ENCODE measurements around the gene ZBTB16. TPM values are rescaled to one million over a fixed set of nuclear protein-coding genes. Genes with fewer than 3 reads are reported as not detected.

Gene ZBTB16
- total and polyA plus RNA-seq, 2 donors (not counting 3 experiments of a cell fraction or from before 2014, with no cell fraction given), result 9.8 to 20.3 TPM

DNA sequence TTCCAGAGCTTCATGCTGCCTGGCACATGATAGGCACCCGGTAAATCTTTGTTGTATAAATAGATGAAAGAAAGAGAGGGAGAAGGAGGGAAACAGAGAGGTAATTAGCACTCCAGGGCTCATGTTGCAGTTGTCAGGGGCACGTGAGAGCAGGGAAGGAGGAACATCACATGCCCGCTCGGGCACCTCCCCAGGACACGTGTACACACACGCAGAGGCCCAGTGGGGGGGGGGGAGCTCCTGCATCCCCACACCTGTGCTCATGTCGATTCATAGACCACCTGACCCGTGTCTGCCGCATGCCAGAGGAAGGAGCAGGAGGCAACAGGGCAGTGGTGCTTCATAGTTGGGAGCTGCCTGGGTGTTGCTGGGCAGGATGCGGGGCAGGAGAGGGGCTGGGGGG lies 199.6 kb downstream of the ZBTB16 start:
- no peak for FAIRE-seq
- BruUV-seq (replicated peaks), result no TSS peak
- POLR2A ChIA-PET, result no interaction called here

More for the DNA sequence above, 199.6 kb downstream of the ZBTB16 start:
- no peak for DNase-seq (ENCODE audit: low read depth, low spot score)
- intact Hi-C loops (cut with micrococcal nuclease) (no loop called here), dilution Hi-C loops (cut with MboI; ENCODE audit: extremely low pct_ligation_motif_present, low sequenced_read_pairs) (loop anchor here (25.0 kb wide), 1 partner anchor 222 kb away; no protein-coding TSS in a partner anchor)
- no peak overlapping the region for H2AFZ ChIP-seq (ENCODE audit: low read depth, low read length)
- no peaks in the 10 kb centered on the region for H3K4me1 ChIP-seq (ENCODE audit: control insufficient read depth, extremely low read depth, insufficient read depth, low read length)
- H3K9me1 ChIP-seq (replicated peaks; ENCODE audit: control insufficient read depth, extremely low read depth, insufficient read depth, low read length), result no peaks in the 10 kb centered on the region
- H3K4me2 ChIP-seq (ENCODE audit: insufficient read depth, low read length), result no peak overlapping the region
- no peaks in the 10 kb centered on the region for H3K79me2 ChIP-seq (ENCODE audit: control insufficient read depth, insufficient read depth, low read length)
- no peak overlapping the region for H3K27ac ChIP-seq (ENCODE audit: insufficient read depth, low read depth, low read length)
- no peak overlapping the region for H3K4me3 ChIP-seq (replicated peaks in 1 of 3; ENCODE audit: insufficient read depth in 1 of 3, low read depth in 1 of 3, low read length in 3 of 3)
- H4K20me1 ChIP-seq (replicated peaks; ENCODE audit: control insufficient read depth, extremely low read depth, insufficient read depth, low read length), result no peaks in the 10 kb centered on the region
- CTCF ChIA-PET, result interaction anchor here (1.1 to 11.9 kb wide), 14 partner anchors 10 to 453 kb away, joined by 3 to 539 read pairs (median 58); partner anchors contain the start of genes HTR3B and ZBTB16
- H3K9me3 ChIP-seq (replicated peaks; ENCODE audit: control insufficient read depth, insufficient read depth, low read length), result no peaks in the 10 kb centered on the region
- no peaks in the 10 kb centered on the region for H3K36me3 ChIP-seq (ENCODE audit: control insufficient read depth in 2 of 2, extremely low read depth in 1 of 2, insufficient read depth in 2 of 2, low read length in 2 of 2)
- H3K27me3 ChIP-seq (ENCODE audit: control insufficient read depth in 2 of 2, insufficient read depth in 2 of 2, low read length in 2 of 2), result peaks cover 3 to 4% of the 10 kb centered on the region in 2 experiments
- no peak for TF ChIP-seq GATA2 (IDR thresholded peaks at IDR 0.05; ENCODE audit: insufficient read depth, insufficient read length, low read depth, low read length)
- no peak for TF ChIP-seq POLR2AphosphoS5 (IDR thresholded peaks at IDR 0.05; ENCODE audit: insufficient read depth, low read depth, low read length)
- TF ChIP-seq POLR2A (IDR thresholded peaks at IDR 0.05; ENCODE audit: low read depth, low read length), result no peak
- TF ChIP-seq JUN (IDR thresholded peaks at IDR 0.05; ENCODE audit: borderline replicate concordance, insufficient read depth, insufficient read length, low read depth), result no peak
- no peak for TF ChIP-seq MYC (IDR thresholded peaks at IDR 0.05; ENCODE audit: low read depth, low read length)
- TF ChIP-seq, protein P1, sequence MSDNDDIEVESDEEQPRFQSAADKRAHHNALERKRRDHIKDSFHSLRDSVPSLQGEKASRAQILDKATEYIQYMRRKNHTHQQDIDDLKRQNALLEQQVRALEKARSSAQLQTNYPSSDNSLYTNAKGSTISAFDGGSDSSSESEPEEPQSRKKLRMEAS (IDR thresholded peaks at IDR 0.05; ENCODE audit: insufficient read depth, insufficient read length), result no peak
- TF ChIP-seq, protein P2, sequence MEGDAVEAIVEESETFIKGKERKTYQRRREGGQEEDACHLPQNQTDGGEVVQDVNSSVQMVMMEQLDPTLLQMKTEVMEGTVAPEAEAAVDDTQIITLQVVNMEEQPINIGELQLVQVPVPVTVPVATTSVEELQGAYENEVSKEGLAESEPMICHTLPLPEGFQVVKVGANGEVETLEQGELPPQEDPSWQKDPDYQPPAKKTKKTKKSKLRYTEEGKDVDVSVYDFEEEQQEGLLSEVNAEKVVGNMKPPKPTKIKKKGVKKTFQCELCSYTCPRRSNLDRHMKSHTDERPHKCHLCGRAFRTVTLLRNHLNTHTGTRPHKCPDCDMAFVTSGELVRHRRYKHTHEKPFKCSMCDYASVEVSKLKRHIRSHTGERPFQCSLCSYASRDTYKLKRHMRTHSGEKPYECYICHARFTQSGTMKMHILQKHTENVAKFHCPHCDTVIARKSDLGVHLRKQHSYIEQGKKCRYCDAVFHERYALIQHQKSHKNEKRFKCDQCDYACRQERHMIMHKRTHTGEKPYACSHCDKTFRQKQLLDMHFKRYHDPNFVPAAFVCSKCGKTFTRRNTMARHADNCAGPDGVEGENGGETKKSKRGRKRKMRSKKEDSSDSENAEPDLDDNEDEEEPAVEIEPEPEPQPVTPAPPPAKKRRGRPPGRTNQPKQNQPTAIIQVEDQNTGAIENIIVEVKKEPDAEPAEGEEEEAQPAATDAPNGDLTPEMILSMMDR (IDR thresholded peaks at IDR 0.05; ENCODE audit: extremely low read depth in 1 of 2, insufficient read depth in 1 of 2, low read depth in 1 of 2, low read length in 2 of 2), result no peak
- no peak for TF ChIP-seq EZH2 (IDR thresholded peaks at IDR 0.05; ENCODE audit: borderline replicate concordance, low read depth, low read length, severe bottlenecking)
- TF ChIP-seq FOS (IDR thresholded peaks at IDR 0.05; ENCODE audit: borderline replicate concordance, insufficient read depth, low read length), result no peak
- no peak overlapping the region for H3K9ac ChIP-seq (replicated peaks; ENCODE audit: extremely low read depth, insufficient read depth, low read length)

Data from endothelial cell of umbilical vein (primary cell).